ENCODE results near the gene SHC4.

DNA sequence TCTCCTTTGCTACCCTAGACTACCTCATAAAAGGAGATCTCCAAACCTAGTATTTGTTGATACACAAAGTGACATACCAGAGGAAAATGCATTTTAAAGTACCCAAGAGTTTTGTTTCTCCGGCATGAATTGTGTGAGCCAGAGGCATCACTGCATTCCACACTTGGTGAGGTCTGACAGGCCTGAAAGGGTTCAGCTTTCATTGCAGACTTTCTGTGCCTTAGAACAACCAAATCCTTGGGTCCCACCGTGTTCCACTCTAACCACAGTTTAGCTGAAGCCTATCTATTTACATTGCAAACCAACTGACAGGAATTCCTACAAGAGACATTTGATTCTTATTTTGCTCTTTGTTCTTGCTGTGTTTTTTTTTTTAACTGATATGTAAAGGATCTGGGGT lies 106.8 kb downstream of the SHC4 start:
- TF ChIP-seq, protein P1, sequence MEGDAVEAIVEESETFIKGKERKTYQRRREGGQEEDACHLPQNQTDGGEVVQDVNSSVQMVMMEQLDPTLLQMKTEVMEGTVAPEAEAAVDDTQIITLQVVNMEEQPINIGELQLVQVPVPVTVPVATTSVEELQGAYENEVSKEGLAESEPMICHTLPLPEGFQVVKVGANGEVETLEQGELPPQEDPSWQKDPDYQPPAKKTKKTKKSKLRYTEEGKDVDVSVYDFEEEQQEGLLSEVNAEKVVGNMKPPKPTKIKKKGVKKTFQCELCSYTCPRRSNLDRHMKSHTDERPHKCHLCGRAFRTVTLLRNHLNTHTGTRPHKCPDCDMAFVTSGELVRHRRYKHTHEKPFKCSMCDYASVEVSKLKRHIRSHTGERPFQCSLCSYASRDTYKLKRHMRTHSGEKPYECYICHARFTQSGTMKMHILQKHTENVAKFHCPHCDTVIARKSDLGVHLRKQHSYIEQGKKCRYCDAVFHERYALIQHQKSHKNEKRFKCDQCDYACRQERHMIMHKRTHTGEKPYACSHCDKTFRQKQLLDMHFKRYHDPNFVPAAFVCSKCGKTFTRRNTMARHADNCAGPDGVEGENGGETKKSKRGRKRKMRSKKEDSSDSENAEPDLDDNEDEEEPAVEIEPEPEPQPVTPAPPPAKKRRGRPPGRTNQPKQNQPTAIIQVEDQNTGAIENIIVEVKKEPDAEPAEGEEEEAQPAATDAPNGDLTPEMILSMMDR (IDR thresholded peaks at IDR 0.05) = no peak
- no peak for TF ChIP-seq EZH2phosphoT487 (IDR thresholded peaks at IDR 0.05)
- TF ChIP-seq EZH2 (IDR thresholded peaks at IDR 0.05) = no peak
